Measurements from ENCODE around the gene MEGF11. TPM values are rescaled to one million over a fixed set of nuclear protein-coding genes. Genes with fewer than 3 reads are reported as not detected.

Gene MEGF11
- polyA plus RNA-seq, 3 donors: not detected

- intact Hi-C loops (cut with micrococcal nuclease): no loop called here
- peaks cover 0 to 4% of the 10 kb centered on the region in 2 donors for H3K36me3 ChIP-seq (replicated peaks in 1 of 2; ENCODE audit: control insufficient read depth in 1 of 2, insufficient read depth in 2 of 2, low read length in 2 of 2)
- no peak overlapping the region for H3K9ac ChIP-seq (ENCODE audit: insufficient read depth, low read length, poor library complexity, severe bottlenecking)
- no peaks in the 10 kb centered on the region for H3K4me1 ChIP-seq (ENCODE audit: control insufficient read depth in 1 of 2, insufficient read depth in 2 of 2, low read length in 2 of 2)
- Mint-ChIP-seq H3K27me3 (ENCODE audit: low read depth in 3 of 3) (peaks cover 1 to 4% (median 2%) of the 10 kb centered on the region in 3 donors), H3K4me1 (no peaks in the 10 kb centered on the region), H3K27ac (peak overlapping the region in 1 of 7 donors; percentile 46), H3K9me3 (no peaks in the 10 kb centered on the region), H3K36me3 (peaks cover 2 to 3% of the 10 kb centered on the region in 2 donors), H3K4me3 (no peak overlapping the region)
- no peak overlapping the region for H3K4me3 ChIP-seq (replicated peaks in 1 of 3; ENCODE audit: low read depth in 2 of 3, low read length in 3 of 3)
- H3K79me2 ChIP-seq (ENCODE audit: insufficient read depth, low read length): no peaks in the 10 kb centered on the region
- H3K4me2 ChIP-seq (replicated peaks; ENCODE audit: extremely low read depth, low read length, poor library complexity, severe bottlenecking): no peak overlapping the region
- no peak for DNase-seq
- H3K27ac ChIP-seq (ENCODE audit: low read depth in 1 of 2, low read length in 2 of 2): no peak overlapping the region
- H4K20me1 ChIP-seq (ENCODE audit: insufficient read depth, low read length): no peaks in the 10 kb centered on the region
- WGBS (ENCODE audit: insufficient coverage): no CpG with 5 or more reads among the region's 3 CpGs
- H2AFZ ChIP-seq (ENCODE audit: insufficient read depth, low read depth, low read length, poor library complexity, severe bottlenecking): no peak overlapping the region
- no peaks in the 10 kb centered on the region for H3K9me3 ChIP-seq (replicated peaks in 1 of 2; ENCODE audit: control insufficient read depth in 1 of 2, insufficient read depth in 1 of 2, low read length in 2 of 2)
- TF ChIP-seq CTCF (IDR thresholded peaks at IDR 0.05): no peak
- no peaks in the 10 kb centered on the region for H3K27me3 ChIP-seq (ENCODE audit: control insufficient read depth in 2 of 2, insufficient read depth in 2 of 2, low read length in 2 of 2)
These were observed 336.2 kb downstream of the MEGF11 start for GRCh38 chr15:65917407-65917756.

GRCh38 chr15:65916664-65917406 is 336.7 kb downstream of the MEGF11 start:
- no peaks in the 10 kb centered on the region for H3K4me1 Mint-ChIP-seq
- H3K27ac Mint-ChIP-seq: peak overlapping the region in 1 of 7 donors; percentile 74
- TF ChIP-seq CTCF (IDR thresholded peaks at IDR 0.05): no peak
- Histone ChIP-seq H3K4me2 (replicated peaks; ENCODE audit: extremely low read depth, low read length, poor library complexity, severe bottlenecking) (no peak overlapping the region), H3K4me3 (replicated peaks in 1 of 3; ENCODE audit: low read depth in 2 of 3, low read length in 3 of 3) (no peak overlapping the region), H3K79me2 (ENCODE audit: insufficient read depth, low read length) (no peaks in the 10 kb centered on the region), H4K20me1 (ENCODE audit: insufficient read depth, low read length) (no peaks in the 10 kb centered on the region), H3K27me3 (ENCODE audit: control insufficient read depth in 2 of 2, insufficient read depth in 2 of 2, low read length in 2 of 2) (no peaks in the 10 kb centered on the region), H3K36me3 (replicated peaks in 1 of 2; ENCODE audit: control insufficient read depth in 1 of 2, insufficient read depth in 2 of 2, low read length in 2 of 2) (peaks cover 0 to 10% of the 10 kb centered on the region in 2 donors), H2AFZ (ENCODE audit: insufficient read depth, low read depth, low read length, poor library complexity, severe bottlenecking) (no peak overlapping the region), H3K4me1 (ENCODE audit: control insufficient read depth in 1 of 2, insufficient read depth in 2 of 2, low read length in 2 of 2) (no peaks in the 10 kb centered on the region), H3K9ac (ENCODE audit: insufficient read depth, low read length, poor library complexity, severe bottlenecking) (no peak overlapping the region), H3K9me3 (replicated peaks in 1 of 2; ENCODE audit: control insufficient read depth in 1 of 2, insufficient read depth in 1 of 2, low read length in 2 of 2) (no peaks in the 10 kb centered on the region), H3K27ac (ENCODE audit: low read depth in 1 of 2, low read length in 2 of 2) (no peak overlapping the region)
- 90% methylated on average over 14 of the region's 16 CpGs for WGBS (ENCODE audit: insufficient coverage)
- H3K4me3 Mint-ChIP-seq: no peak overlapping the region
- H3K36me3 Mint-ChIP-seq: peaks cover 3 to 4% of the 10 kb centered on the region in 2 donors
- DNase-seq: peak in 1 of 3 donors; percentile 32
- H3K9me3 Mint-ChIP-seq: no peaks in the 10 kb centered on the region
- peaks cover 0 to 4% (median 2%) of the 10 kb centered on the region in 3 donors for H3K27me3 Mint-ChIP-seq (ENCODE audit: low read depth in 3 of 3)
- intact Hi-C loops (cut with micrococcal nuclease): no loop called here
